Dendritic cell treated with granulocyte-macrophage colony-stimulating factor and Interleukin-4, amounts not matched to agents 40 ng/mL and 50 ng/mL, for 4 days (primary cell): Measurements from ENCODE around the gene ODAD2.
"Not testable (repeated sequence)": the region's sequence is repeated elsewhere in the genome, so short reads cannot be mapped to it uniquely, and the experiment has no call there.

Experiments
- H3K27ac Mint-ChIP-seq: one replicate; pipeline ENCODE4 v1.8.0; 2022; ENCODE audit warnings: mild to moderate bottlenecking, mixed read lengths
- H3K27me3 Mint-ChIP-seq: one replicate; pipeline ENCODE4 v1.8.0; 2022; ENCODE audit warnings: mild to moderate bottlenecking, mixed read lengths
- H3K36me3 Mint-ChIP-seq: one replicate; pipeline ENCODE4 v1.8.0; 2022; ENCODE audit warnings: low read depth, mixed read lengths
- H3K4me1 Mint-ChIP-seq: one replicate; pipeline ENCODE4 v1.8.0; 2022; ENCODE audit warnings: low read depth, mixed read lengths
- H3K4me3 Mint-ChIP-seq: one replicate; pipeline ENCODE4 v1.8.0; 2022; ENCODE audit warnings: mild to moderate bottlenecking, moderate library complexity, mixed read lengths
- H3K9me3 Mint-ChIP-seq: one replicate; pipeline ENCODE4 v1.8.0; 2022; ENCODE audit warnings: mixed read lengths
- intact Hi-C: fragments of 100-400 bp; cut with micrococcal nuclease; formaldehyde crosslinking; loops from one replicate; pipeline ENCODE4 v1.15.0; 2022

Gene ODAD2

DNA sequence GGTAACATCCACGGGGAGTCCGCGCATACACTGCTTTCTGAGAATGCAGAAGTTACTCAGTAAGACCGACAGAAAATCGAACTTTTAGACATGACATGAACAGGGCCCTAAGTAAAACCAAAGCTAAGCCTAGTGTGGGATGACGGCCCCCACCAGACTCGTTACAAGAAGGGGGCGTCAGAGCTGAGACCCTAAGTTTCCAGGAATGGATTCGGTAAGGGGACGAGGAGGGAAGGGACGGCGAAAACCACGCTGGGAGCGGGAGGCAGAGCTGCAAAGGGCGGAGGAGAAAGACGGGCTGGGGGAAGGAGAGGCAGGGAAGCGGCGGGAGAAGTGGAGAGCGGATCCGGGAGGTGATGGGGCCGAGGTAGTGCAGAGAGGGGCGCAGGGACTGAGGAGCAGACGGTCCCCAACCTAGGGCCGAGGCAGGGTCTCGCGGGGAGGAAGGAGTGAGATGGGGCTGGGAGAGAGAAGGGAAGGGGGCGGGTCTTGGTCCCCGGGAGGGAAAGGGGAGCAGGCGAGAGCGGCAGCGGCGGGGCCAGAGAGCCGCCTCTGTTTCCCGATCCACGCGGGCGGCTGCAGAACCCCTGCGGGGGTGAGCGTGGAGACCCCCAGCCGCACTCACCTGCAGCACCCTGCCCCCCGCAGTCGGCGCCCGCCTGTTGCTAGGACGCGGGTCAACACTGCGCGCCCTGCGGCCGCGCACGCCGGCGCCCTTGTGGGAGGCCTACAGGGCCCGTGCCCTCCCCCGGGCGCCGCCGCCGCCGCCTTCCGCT, 513 bp downstream of the ODAD2 start:
- Mint-ChIP-seq H3K27ac (peak overlapping the region; percentile 22), H3K4me3 (peak overlapping the region; percentile 94), H3K27me3 (peaks cover 26% of the 10 kb centered on the region)

DNA sequence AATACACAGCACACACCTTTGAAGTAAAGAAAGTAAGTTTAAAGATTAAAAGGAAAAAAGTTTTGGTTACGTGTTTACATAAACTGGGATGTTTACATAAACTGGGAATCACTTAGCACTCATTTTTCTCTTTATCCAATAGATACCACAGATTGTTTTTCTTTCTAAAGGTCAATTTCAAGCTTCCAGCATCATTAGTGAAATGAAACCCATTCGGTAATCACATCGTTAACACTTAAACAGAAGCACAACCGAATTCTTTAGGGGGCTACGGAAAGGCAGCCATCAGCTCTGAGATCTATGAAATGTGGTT, 1.1 kb downstream of the ODAD2 start:
- H3K4me1 Mint-ChIP-seq: peaks cover 14% of the 10 kb centered on the region
- H3K9me3 Mint-ChIP-seq: no peaks in the 10 kb centered on the region
- H3K4me3 Mint-ChIP-seq: peak overlapping the region; percentile 94
- peak overlapping the region; percentile 22 for H3K27ac Mint-ChIP-seq
- H3K27me3 Mint-ChIP-seq: peaks cover 26% of the 10 kb centered on the region
- peaks cover 8% of the 10 kb centered on the region for H3K36me3 Mint-ChIP-seq
- intact Hi-C loops: no loop called here

More for the DNA sequence above, 513 bp downstream of the ODAD2 start:
- Mint-ChIP-seq H3K9me3 (no peaks in the 10 kb centered on the region), H3K36me3 (peaks cover 8% of the 10 kb centered on the region), H3K4me1 (peaks cover 14% of the 10 kb centered on the region)
- intact Hi-C loops: no loop called here

DNA sequence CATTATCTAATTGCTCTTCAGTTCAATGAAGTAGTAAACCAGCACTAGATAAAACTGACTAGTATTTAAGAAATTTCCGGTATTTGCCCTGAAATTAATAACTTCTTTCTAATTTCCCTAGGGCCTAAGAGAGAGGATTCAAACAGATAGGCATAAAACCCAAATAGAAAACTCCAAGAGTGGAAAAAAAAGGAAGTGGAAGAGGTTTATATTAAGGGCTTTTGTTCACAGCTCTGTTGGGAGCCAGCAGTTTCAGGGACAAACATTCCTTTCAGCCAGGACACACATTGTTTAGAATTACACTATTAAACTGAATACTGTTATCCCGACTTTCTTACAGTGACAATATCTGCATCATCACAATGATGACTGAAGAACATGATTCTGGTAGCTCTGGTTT, 3.6 kb downstream of the ODAD2 start:
- Mint-ChIP-seq H3K27me3 (peaks cover 26% of the 10 kb centered on the region), H3K4me3 (no peak overlapping the region), H3K9me3 (no peaks in the 10 kb centered on the region), H3K36me3 (peaks cover 8% of the 10 kb centered on the region), H3K4me1 (peaks cover 14% of the 10 kb centered on the region), H3K27ac (no peak overlapping the region)
- intact Hi-C loops: no loop called here

DNA sequence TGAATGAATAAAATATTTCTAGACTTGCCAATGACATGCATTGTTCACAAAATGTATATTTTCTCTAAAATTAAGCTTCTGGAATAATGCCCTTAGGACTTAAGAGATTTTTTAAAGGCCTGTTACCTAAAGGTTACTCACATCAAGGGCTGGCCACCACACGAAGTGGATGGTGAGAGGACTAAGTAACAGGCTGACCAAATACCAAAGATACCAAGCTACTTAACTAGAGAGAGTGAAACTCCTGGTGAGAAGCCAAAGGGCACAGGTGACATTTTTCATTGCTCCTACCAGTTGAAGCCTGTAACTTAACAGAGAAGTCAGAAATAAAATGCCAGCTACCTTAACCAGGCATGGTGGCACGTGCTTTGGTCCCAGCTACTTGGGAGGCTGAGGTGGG, 9.5 kb downstream of the ODAD2 start:
- H3K4me3 Mint-ChIP-seq, H3K27me3 Mint-ChIP-seq, H3K4me1 Mint-ChIP-seq, H3K9me3 Mint-ChIP-seq, H3K36me3 Mint-ChIP-seq, H3K27ac Mint-ChIP-seq, intact Hi-C loops: not testable (repeated sequence)

DNA sequence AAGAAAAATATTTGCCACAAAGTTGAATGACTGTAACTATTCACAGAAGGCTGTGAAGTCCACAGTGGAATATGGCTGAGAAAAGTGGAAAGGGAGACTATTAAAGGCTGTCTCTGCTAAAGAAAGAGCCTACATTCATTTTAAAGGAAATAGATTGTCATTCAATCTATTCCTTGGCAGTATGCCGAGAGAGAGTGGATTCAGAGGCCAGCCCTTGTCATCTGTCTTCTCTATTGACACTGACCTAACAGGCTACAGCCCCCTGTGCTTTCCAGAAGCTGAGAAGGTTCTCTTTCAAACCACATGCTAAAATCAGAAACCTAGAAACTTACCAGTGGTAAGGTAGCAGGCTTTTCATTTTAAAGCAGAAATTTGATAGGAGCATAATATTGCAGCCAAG, 12.1 kb downstream of the ODAD2 start:
- Mint-ChIP-seq H3K4me3 (no peak overlapping the region), H3K27me3 (no peaks in the 10 kb centered on the region), H3K27ac (no peak overlapping the region), H3K4me1 (no peaks in the 10 kb centered on the region), H3K9me3 (no peaks in the 10 kb centered on the region), H3K36me3 (no peaks in the 10 kb centered on the region)
- intact Hi-C loops: no loop called here

DNA sequence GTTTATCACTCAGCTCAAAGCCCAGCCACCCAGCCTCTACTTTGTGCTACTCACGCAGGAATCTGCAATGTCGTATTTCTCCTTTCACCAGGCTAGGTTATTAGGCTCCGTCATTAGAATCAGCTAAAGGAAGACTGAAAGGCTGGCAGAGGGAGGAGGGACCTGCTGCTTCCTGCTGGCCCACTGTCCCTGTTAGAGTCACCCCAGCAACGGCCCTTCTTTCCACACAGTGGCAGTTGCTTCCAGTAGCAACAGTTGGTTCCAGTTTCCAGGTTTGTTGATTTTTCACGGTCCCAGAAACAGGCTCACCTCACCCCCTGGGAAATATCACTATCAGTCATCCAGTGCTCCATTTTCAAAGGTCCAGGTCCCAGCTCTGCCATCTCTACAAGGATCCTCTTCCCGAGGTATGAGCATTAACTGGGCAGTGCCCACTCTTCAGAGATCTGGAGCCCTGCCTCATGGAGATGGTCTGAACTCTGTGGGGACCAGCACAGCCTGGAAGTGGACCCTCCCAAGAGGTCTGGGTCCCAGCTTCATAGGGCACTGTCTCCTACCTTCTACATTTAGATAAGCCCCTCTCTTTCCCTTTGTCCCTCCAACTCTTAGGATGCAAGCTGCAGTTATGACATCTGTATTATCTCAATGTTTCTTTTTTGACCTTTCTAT, 15.9 kb downstream of the ODAD2 start:
- Mint-ChIP-seq H3K36me3 (no peaks in the 10 kb centered on the region), H3K27me3 (no peaks in the 10 kb centered on the region), H3K4me1 (no peaks in the 10 kb centered on the region), H3K9me3 (peaks cover 16% of the 10 kb centered on the region), H3K27ac (no peak overlapping the region), H3K4me3 (no peak overlapping the region)
- intact Hi-C loops: no loop called here

DNA sequence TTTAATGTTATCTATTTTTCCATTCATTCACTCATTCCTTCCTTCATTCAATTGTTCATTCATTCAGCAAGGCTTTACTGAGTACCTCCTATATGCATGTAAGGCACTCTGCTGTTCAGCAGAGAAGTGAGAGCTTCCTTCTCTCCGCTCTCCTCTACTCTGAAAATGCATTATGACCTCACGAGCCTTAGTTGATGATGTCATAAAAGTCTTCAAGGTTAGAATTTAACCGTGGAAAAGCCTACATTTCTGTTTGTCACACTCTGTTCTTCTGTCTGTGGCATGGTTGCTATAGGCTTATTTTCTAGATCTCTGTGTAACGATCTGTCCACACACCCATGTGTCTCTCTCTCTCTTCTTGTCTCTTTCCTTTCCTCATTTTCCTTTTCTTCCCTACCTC, 17.1 kb downstream of the ODAD2 start:
- Mint-ChIP-seq H3K9me3 (peaks cover 16% of the 10 kb centered on the region), H3K27ac (no peak overlapping the region), H3K4me1 (no peaks in the 10 kb centered on the region), H3K27me3 (no peaks in the 10 kb centered on the region), H3K36me3 (no peaks in the 10 kb centered on the region), H3K4me3 (no peak overlapping the region)
- intact Hi-C loops: no loop called here

DNA sequence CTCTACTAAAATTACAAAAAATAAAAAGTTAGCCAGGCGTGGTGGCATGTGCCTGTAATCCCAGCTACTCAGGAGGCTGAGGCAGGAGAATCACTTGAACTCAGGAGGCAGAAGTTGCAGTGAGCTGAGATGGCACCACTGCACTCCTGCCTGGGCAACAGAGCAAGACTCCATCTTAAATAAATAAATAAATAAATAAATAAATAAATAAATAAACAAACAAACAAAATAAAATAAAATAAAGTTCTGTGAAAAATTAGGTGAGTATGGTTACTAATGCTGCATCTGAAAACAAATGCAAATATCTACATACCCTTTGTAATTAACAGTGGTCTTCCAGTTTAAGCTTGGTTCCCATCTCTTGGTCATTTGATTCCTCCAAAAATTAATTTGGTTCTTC, 28.1 kb downstream of the ODAD2 start:
- H3K4me1 Mint-ChIP-seq, intact Hi-C loops, H3K4me3 Mint-ChIP-seq, H3K9me3 Mint-ChIP-seq, H3K27ac Mint-ChIP-seq, H3K27me3 Mint-ChIP-seq, H3K36me3 Mint-ChIP-seq: not testable (repeated sequence)

DNA sequence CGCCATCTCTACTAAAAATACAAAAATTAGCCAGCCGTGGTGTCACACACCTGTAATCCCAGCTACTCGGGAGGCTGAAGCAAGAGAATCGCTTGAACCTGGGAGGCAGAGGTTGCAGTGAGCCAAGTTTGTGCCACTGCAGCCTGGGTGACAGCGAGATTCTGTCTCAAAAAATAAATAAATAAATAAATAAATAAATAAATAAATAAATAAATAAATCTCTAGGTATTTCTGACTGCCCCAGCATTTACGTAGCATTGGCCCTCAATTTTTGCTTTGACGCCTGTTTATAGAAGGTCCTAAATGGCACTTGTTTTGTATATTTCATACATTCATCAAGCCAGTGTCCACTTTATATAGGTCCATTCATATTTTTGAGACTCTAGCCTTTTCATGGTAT, 28.9 kb downstream of the ODAD2 start:
- intact Hi-C loops, H3K4me3 Mint-ChIP-seq, H3K36me3 Mint-ChIP-seq, H3K9me3 Mint-ChIP-seq, H3K27ac Mint-ChIP-seq, H3K27me3 Mint-ChIP-seq, H3K4me1 Mint-ChIP-seq: not testable (repeated sequence)

DNA sequence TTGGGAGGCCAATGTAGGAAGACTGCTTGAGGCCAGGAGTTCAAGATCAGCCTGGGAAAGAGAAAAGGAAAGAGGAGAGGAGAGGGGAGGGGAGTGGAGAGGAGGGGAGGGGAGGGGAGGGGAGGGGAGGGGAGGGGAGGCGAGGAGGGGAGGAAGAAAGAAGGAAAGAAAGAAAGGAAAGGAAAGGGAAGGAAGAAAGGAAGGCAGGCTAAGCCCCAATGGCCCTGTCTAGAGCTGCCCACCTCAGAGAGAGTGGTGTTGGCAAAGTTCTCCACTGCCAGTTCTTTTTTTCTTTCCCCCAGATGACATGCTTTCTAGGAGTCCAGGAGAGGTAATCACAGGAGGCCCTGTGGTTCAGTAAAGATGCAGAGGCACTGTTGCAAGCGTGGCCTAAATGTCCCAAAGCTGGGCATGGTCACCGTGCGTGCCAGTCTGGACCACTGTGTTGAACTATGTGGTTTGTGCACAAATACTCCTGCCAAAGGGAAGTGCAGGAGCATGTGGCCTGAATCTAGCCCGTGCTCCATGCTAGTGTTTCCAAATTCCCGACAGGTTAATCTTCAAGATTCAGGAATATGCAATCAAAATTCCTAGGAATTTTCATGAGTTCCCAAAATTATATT, 39.7 kb downstream of the ODAD2 start:
- no peaks in the 10 kb centered on the region for H3K9me3 Mint-ChIP-seq
- H3K4me3 Mint-ChIP-seq: no peak overlapping the region
- H3K36me3 Mint-ChIP-seq: no peaks in the 10 kb centered on the region
- no peaks in the 10 kb centered on the region for H3K27me3 Mint-ChIP-seq
- intact Hi-C loops: no loop called here
- H3K27ac Mint-ChIP-seq: no peak overlapping the region
- peaks cover 8% of the 10 kb centered on the region for H3K4me1 Mint-ChIP-seq

DNA sequence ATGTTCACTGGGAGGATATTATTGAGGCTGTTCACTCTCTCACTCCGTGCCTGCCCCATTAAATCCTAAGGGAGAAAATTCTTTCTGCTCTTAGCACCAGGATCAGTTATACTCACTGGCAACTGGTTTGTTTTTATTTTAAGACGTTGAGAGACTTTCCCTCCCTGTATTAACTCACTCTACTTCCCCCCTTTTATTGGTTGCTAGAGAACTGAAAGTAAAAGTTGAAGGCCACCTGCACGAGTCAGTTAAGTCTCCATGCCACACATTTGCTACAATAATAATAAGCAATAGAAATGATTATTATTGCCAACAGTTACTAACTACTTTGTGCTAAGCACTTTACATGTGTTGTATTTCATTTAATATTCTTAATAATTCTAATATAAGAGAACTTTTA, 40.5 kb downstream of the ODAD2 start:
- H3K4me1 Mint-ChIP-seq: not testable (repeated sequence)

DNA sequence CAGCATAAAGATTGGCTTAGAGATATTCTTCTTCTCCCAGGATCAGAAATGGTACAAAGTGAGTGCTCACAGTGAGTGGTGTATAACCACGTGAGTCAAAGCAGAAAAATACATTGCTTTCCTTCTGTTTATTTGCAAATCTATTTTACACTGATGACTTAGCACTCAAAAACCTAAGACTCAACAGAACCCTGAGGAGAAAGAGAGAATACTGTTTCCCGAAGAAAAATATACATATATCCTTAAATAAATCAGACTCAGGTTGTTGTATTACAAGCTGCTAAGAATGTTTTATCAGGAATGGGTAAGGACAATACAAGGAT, 48.7 kb downstream of the ODAD2 start:
- H3K9me3 Mint-ChIP-seq: no peaks in the 10 kb centered on the region
- intact Hi-C loops: no loop called here
- H3K4me1 Mint-ChIP-seq: no peaks in the 10 kb centered on the region
- no peak overlapping the region for H3K4me3 Mint-ChIP-seq
- H3K27ac Mint-ChIP-seq: no peak overlapping the region
- no peaks in the 10 kb centered on the region for H3K27me3 Mint-ChIP-seq
- H3K36me3 Mint-ChIP-seq: no peaks in the 10 kb centered on the region

More for the DNA sequence above, 40.5 kb downstream of the ODAD2 start:
- H3K9me3 Mint-ChIP-seq, intact Hi-C loops, H3K4me3 Mint-ChIP-seq, H3K36me3 Mint-ChIP-seq, H3K27me3 Mint-ChIP-seq, H3K27ac Mint-ChIP-seq: not testable (repeated sequence)

DNA sequence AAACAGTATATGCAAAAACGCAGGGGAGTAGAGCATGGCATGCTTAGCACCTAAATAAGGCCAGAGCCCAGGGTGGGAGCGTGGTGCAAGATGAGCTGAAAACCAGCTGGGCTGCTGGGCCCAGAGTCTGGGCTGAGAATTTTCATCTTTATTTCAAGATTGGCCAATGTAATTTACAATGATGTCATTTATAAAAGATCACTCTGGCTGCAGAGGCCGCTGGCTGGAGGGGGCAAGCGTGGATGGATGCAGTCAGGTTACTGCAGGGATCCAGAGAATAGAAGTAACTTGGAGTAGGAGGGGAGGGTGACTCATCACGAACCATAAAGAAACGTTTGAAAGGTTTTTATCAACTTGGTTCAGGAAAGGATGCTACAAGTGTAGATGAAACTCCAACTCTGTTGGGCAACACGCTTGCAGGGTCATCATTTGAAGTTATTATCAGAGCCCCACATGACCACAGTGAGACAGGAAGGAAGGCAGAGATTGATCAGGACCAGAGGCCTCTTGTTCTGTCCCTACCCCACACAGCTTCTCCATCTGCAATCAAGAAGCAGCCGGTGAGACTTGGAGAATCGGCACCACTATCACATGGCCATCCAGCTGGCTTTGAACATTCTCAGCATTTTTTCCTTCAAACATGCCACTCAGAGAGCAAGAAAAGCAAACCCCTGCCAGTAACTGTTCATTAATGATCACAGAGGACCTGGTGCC, 49.2 kb downstream of the ODAD2 start:
- Mint-ChIP-seq H3K36me3 (no peaks in the 10 kb centered on the region), H3K4me1 (no peaks in the 10 kb centered on the region), H3K9me3 (no peaks in the 10 kb centered on the region), H3K4me3 (no peak overlapping the region), H3K27ac (no peak overlapping the region), H3K27me3 (no peaks in the 10 kb centered on the region)
- intact Hi-C loops: no loop called here

DNA sequence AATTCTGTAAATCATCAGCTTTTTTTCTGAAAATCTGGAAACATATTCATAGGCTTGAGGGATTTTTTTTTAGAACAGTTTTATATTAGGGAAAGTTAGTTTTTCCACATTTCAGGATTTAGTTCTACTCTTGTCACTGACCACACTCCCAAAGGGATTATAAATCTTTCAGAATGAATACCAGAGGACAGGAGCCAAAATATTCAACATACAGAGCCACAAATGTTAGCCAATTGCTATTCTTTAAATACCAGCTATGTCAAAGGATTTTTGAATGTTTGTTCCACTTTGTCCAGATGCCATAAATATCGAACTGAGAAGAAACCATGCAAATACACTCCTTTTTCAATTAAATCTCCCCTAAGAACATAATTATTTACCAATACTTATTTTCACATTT, 50.7 kb downstream of the ODAD2 start:
- intact Hi-C loops: no loop called here
- Mint-ChIP-seq H3K27ac (no peak overlapping the region), H3K4me1 (no peaks in the 10 kb centered on the region), H3K36me3 (no peaks in the 10 kb centered on the region), H3K27me3 (no peaks in the 10 kb centered on the region), H3K9me3 (no peaks in the 10 kb centered on the region), H3K4me3 (no peak overlapping the region)
